Keratinocyte (primary cell): Measurements from ENCODE around the gene NFATC2. TPM values are rescaled to one million over a fixed set of nuclear protein-coding genes. Genes with fewer than 3 reads are reported as not detected.

Source experiments
- DNase-seq: peaks from one replicate; pipeline ENCODE4 v3.0.0-alpha.2; 2011; ENCODE audit warnings: low read depth, missing footprints, low spot score
- FAIRE-seq: peaks from 2 replicates; lab custom pipeline; 2011; peaks lifted over from hg19 to GRCh38; lab: Jason Lieb, UNC
- H2AFZ ChIP-seq: 2 replicates; pipeline ENCODE4 v1.6.0; 2012; ENCODE audit warnings: low read length, control low read depth, inconsistent platforms; ENCODE audit not compliant: control insufficient read depth
- H3K27ac ChIP-seq: 2 replicates; pipeline ENCODE4 v1.5.1; 2011; ENCODE audit warnings: low read length; ENCODE audit not compliant: control insufficient read depth, insufficient read depth
- H3K27me3 ChIP-seq: 3 replicates; pipeline ENCODE4 v1.6.0; 2011; ENCODE audit warnings: low read length; ENCODE audit not compliant: control insufficient read depth, insufficient read depth; ENCODE audit errors: extremely low read depth
- H3K36me3 ChIP-seq, 2 experiments: 2 replicates in 1 of 2; 3 replicates in 1 of 2; pipeline ENCODE4 v1.5.1; 2011; ENCODE audit warnings: low read length in 2 of 2, mild to moderate bottlenecking in 1 of 2; ENCODE audit not compliant: control insufficient read depth in 2 of 2, insufficient read depth in 2 of 2; ENCODE audit errors: extremely low read depth in 1 of 2
- H3K4me1 ChIP-seq: 3 replicates; pipeline ENCODE4 v1.5.1; 2011; ENCODE audit warnings: low read length; ENCODE audit not compliant: control insufficient read depth, insufficient read depth; ENCODE audit errors: extremely low read depth
- H3K4me2 ChIP-seq: 3 replicates; pipeline ENCODE4 v1.6.0; 2011; ENCODE audit warnings: low read depth, low read length; ENCODE audit not compliant: control insufficient read depth, insufficient read depth; ENCODE audit errors: extremely low read depth
- H3K4me3 ChIP-seq, 3 experiments: fragments of 200-600 bp in 1 of 3; sonication (generic) in 1 of 3; 2 replicates in 2 of 3; 3 replicates in 1 of 3; pipeline ENCODE4 v1.5.1; 2011 to 2016; ENCODE audit warnings: low read length in 3 of 3, mild to moderate bottlenecking in 3 of 3, control low read depth in 2 of 3, inconsistent platforms in 1 of 3, low read depth in 1 of 3, mixed read lengths in 1 of 3, mixed run types in 1 of 3, moderate library complexity in 1 of 3; ENCODE audit not compliant: control insufficient read depth in 2 of 3, insufficient read depth in 2 of 3; ENCODE audit errors: extremely low read depth in 1 of 3
- H3K79me2 ChIP-seq: 2 replicates; pipeline ENCODE4 v1.6.0; 2012; ENCODE audit warnings: low read length; ENCODE audit not compliant: control insufficient read depth, insufficient read depth
- H3K9ac ChIP-seq: 3 replicates; pipeline ENCODE4 v1.6.0; 2011; ENCODE audit warnings: low read length; ENCODE audit not compliant: control insufficient read depth, insufficient read depth; ENCODE audit errors: extremely low read depth
- H3K9me1 ChIP-seq: 3 replicates; pipeline ENCODE4 v1.6.0; 2011; ENCODE audit warnings: low read length; ENCODE audit not compliant: control insufficient read depth, insufficient read depth; ENCODE audit errors: extremely low read depth
- H3K9me3 ChIP-seq: 2 replicates; pipeline ENCODE4 v1.5.1; 2012; ENCODE audit warnings: low read depth, low read length; ENCODE audit not compliant: control insufficient read depth
- H4K20me1 ChIP-seq: 3 replicates; pipeline ENCODE4 v1.6.0; 2011; ENCODE audit warnings: low read length; ENCODE audit not compliant: control insufficient read depth, insufficient read depth; ENCODE audit errors: extremely low read depth
- CTCF ChIP-seq, 3 experiments: IDR thresholded peaks in 1 of 3; conservative IDR thresholded peaks in 1 of 3; optimal IDR thresholded peaks in 1 of 3; 2 replicates in 2 of 3; 3 replicates in 1 of 3; pipeline versions ENCODE3 to v1.5.1; 2011; ENCODE audit warnings: low read length in 3 of 3, mild to moderate bottlenecking in 3 of 3, moderate library complexity in 2 of 3, control low read depth in 1 of 3, inconsistent platforms in 1 of 3; ENCODE audit not compliant: insufficient read depth in 2 of 3; ENCODE audit errors: extremely low read depth in 1 of 3
- EZH2 ChIP-seq: IDR thresholded peaks from one replicate; pipeline ENCODE4 v1.6.1; 2012; ENCODE audit warnings: inconsistent platforms, mild to moderate bottlenecking, low read length, moderate library complexity
- dilution Hi-C: fragments of 300-500 bp; cut with MboI; formaldehyde crosslinking; loops from one replicate; pipeline ENCODE4 v1.7.0; 2020; ENCODE audit warnings: low sequenced_read_pairs; ENCODE audit not compliant: extremely low pct_ligation_motif_present
- polyA plus RNA-seq, 5 experiments: library from polyadenylated mRNA; depleted of rRNA in 3 of 5; stranded (reverse) in 3 of 5; stranded (forward) in 1 of 5; unstranded in 1 of 5; fragments of >200 nt; gene quantifications; 1 replicate in 1 of 5; 2 replicates in 3 of 5; 3 replicates in 1 of 5; pipeline versions ENCODE4 v1.2.1 to v1.2.3, GENCODE V29; 2011 to 2012; ENCODE audit warnings: missing spikeins in 2 of 5, low read depth in 1 of 5, low replicate concordance in 1 of 5

NFATC2 gene
- polyA plus RNA-seq, 1 donor (not counting 4 experiments of a cell fraction or from before 2014, with no cell fraction given) = 0.05 TPM

- no peaks in the 10 kb centered on the region for H3K36me3 ChIP-seq
- TF ChIP-seq EZH2 (no peak), CTCF (optimal IDR thresholded peaks at IDR 0.05 in 1 of 3, IDR thresholded peaks at IDR 0.05 in 1 of 3, conservative IDR thresholded peaks at IDR 0.05 in 1 of 3; ENCODE audit: extremely low read depth in 1 of 3, insufficient read depth in 2 of 3, low read length in 3 of 3) (no peak)
- H3K4me3 ChIP-seq = no peak overlapping the region
- H3K9me1 ChIP-seq = no peaks in the 10 kb centered on the region
- no peaks in the 10 kb centered on the region for H4K20me1 ChIP-seq
- no peak overlapping the region for H3K9ac ChIP-seq
- FAIRE-seq (no peak), DNase-seq (no peak)
- peaks cover 8% of the 10 kb centered on the region for H3K27me3 ChIP-seq
- H3K27ac ChIP-seq = no peak overlapping the region
- no peak overlapping the region for H3K4me2 ChIP-seq
- H3K4me1 ChIP-seq = peaks cover 17% of the 10 kb centered on the region
- H3K9me3 ChIP-seq = no peaks in the 10 kb centered on the region
- dilution Hi-C loops = no loop called here
- no peak overlapping the region for H2AFZ ChIP-seq
- H3K79me2 ChIP-seq = no peaks in the 10 kb centered on the region
These were observed 173.9 kb downstream of the NFATC2 start for GRCh38 chr20:51368461-51369211.

- Histone ChIP-seq H3K4me1 (peaks cover 19% of the 10 kb centered on the region), H3K4me2 (peak overlapping the region; percentile 58), H3K27ac (peak overlapping the region; percentile 84), H3K4me3 (peak overlapping the region in 1 of 3 experiments; percentile 4), H3K27me3 (peaks cover 6% of the 10 kb centered on the region), H3K36me3 (no peaks in the 10 kb centered on the region), H4K20me1 (no peaks in the 10 kb centered on the region), H3K9ac (peak overlapping the region; percentile 60), H3K9me1 (no peaks in the 10 kb centered on the region), H3K9me3 (peaks cover 1% of the 10 kb centered on the region), H3K79me2 (no peaks in the 10 kb centered on the region), H2AFZ (peak overlapping the region; percentile 9)
- dilution Hi-C loops = no loop called here
- FAIRE-seq (peak; percentile 71), DNase-seq (no peak)
- TF ChIP-seq CTCF (optimal IDR thresholded peaks at IDR 0.05 in 1 of 3, IDR thresholded peaks at IDR 0.05 in 1 of 3, conservative IDR thresholded peaks at IDR 0.05 in 1 of 3; ENCODE audit: extremely low read depth in 1 of 3, insufficient read depth in 2 of 3, low read length in 3 of 3) (no peak), EZH2 (no peak)
These were observed 176.2 kb downstream of the NFATC2 start for GRCh38 chr20:51366155-51366886.
